Measurements from ENCODE around the gene CDA.
A peak's percentile ranks its signal among the peaks of the same experiment; 100 is the strongest.

CDA gene

GRCh38 chr1:20636785-20637347 is 48.0 kb downstream of the CDA start:
- no peak for DNase-seq (ENCODE audit: low spot score in 2 of 2)
- Mint-ChIP-seq H3K4me1 (peaks cover 7% of the 10 kb centered on the region), H3K27me3 (no peaks in the 10 kb centered on the region), H3K9me3 (no peaks in the 10 kb centered on the region), H3K4me3 (no peak overlapping the region), H3K36me3 (peaks cover 8% of the 10 kb centered on the region), H3K27ac (no peak overlapping the region)
- no peak for ATAC-seq (ENCODE audit: low read depth)

GRCh38 chr1:20640183-20640597 is 51.3 kb downstream of the CDA start:
- H3K27me3 Mint-ChIP-seq = no peaks in the 10 kb centered on the region
- no peak overlapping the region for H3K4me3 Mint-ChIP-seq
- DNase-seq (ENCODE audit: low spot score in 2 of 2) = peak; percentile 56 to 69
- peak; percentile 72 for ATAC-seq (ENCODE audit: low read depth)
- H3K27ac Mint-ChIP-seq = no peak overlapping the region
- H3K36me3 Mint-ChIP-seq = peaks cover 12% of the 10 kb centered on the region
- H3K9me3 Mint-ChIP-seq = no peaks in the 10 kb centered on the region
- H3K4me1 Mint-ChIP-seq = no peaks in the 10 kb centered on the region

DNA sequence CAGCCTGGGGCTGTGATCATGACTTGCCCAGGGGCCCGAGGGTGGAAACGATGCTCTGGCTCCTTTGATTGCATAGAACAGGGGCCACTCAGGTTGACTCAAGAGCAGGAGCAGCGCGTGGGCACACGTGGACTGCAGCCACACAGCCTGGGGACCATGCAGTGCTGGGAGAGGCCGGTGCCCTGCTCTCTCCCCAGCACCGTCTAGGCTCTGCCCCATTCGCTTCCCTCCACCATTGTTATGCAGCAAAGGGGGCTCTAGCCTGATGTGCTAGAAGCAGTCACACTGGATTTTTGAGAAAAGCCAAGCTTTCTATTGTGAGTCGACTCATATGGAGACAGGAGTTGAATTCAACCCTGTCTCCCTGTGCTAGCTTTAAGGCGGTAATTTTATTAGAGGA is 53.1 kb downstream of the CDA start:
- Mint-ChIP-seq H3K4me3 (no peak overlapping the region), H3K36me3 (peaks cover 8% of the 10 kb centered on the region), H3K27me3 (no peaks in the 10 kb centered on the region), H3K4me1 (no peaks in the 10 kb centered on the region), H3K27ac (no peak overlapping the region), H3K9me3 (no peaks in the 10 kb centered on the region)
- DNase-seq (ENCODE audit: low spot score in 2 of 2) (no peak), ATAC-seq (ENCODE audit: low read depth) (no peak)

GRCh38 chr1:20643080-20643479 is 54.2 kb downstream of the CDA start:
- Mint-ChIP-seq H3K36me3 (peaks cover 8% of the 10 kb centered on the region), H3K27ac (no peak overlapping the region), H3K27me3 (no peaks in the 10 kb centered on the region), H3K4me1 (no peaks in the 10 kb centered on the region), H3K9me3 (no peaks in the 10 kb centered on the region), H3K4me3 (no peak overlapping the region)
- DNase-seq (ENCODE audit: low spot score in 2 of 2) (no peak), ATAC-seq (ENCODE audit: low read depth) (no peak)

DNA sequence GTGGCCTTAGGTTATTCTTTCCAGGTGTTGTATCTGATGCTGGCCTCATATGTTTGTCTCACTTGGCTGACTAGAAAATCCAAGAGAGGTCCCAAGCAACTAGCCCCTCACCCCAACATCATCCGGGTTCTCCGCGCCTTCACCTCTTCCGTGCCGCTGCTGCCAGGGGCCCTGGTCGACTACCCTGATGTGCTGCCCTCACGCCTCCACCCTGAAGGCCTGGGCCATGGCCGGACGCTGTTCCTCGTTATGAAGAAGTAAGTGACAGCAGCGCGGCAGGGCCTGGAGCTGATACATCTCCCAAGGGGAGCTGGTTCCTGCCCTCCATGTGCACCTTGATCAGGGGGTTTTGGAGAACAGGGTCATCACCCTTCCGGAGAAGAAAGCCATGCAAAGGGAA is 55.5 kb downstream of the CDA start:
- no peaks in the 10 kb centered on the region for H3K9me3 Mint-ChIP-seq
- ATAC-seq (ENCODE audit: low read depth) = no peak

DNA sequence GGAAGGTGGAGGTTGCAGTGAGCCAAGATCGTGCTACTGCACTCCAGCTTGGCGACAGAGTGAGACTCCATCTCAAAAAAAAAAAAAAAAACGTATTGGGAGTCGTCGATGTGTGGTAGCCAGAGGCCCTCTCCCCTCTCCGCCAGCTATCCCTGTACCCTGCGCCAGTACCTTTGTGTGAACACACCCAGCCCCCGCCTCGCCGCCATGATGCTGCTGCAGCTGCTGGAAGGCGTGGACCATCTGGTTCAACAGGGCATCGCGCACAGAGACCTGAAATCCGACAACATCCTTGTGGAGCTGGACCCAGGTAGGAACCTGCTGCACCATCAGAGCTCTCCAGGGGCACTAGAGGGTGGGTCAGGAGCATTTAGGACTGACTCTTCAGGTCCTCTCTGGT is 56.5 kb downstream of the CDA start:
- Mint-ChIP-seq H3K4me3 (no peak overlapping the region), H3K27ac (no peak overlapping the region), H3K27me3 (no peaks in the 10 kb centered on the region), H3K36me3 (peaks cover 16% of the 10 kb centered on the region), H3K4me1 (no peaks in the 10 kb centered on the region), H3K9me3 (no peaks in the 10 kb centered on the region)
- DNase-seq (ENCODE audit: low spot score in 2 of 2) (no peak), ATAC-seq (ENCODE audit: low read depth) (no peak)

More for the DNA sequence above, 55.5 kb downstream of the CDA start:
- no peak for DNase-seq (ENCODE audit: low spot score in 2 of 2)
- Mint-ChIP-seq H3K4me3 (no peak overlapping the region), H3K27ac (no peak overlapping the region), H3K27me3 (no peaks in the 10 kb centered on the region), H3K4me1 (no peaks in the 10 kb centered on the region), H3K36me3 (peaks cover 11% of the 10 kb centered on the region)

GRCh38 chr1:20648438-20648837 is 59.5 kb downstream of the CDA start:
- DNase-seq (ENCODE audit: low spot score in 2 of 2) (no peak), ATAC-seq (ENCODE audit: low read depth) (no peak)
- Mint-ChIP-seq H3K4me3 (no peak overlapping the region), H3K9me3 (no peaks in the 10 kb centered on the region), H3K4me1 (no peaks in the 10 kb centered on the region), H3K27me3 (no peaks in the 10 kb centered on the region), H3K36me3 (peaks cover 30% of the 10 kb centered on the region), H3K27ac (no peak overlapping the region)

- H3K4me3 Mint-ChIP-seq = no peak overlapping the region
- DNase-seq (ENCODE audit: low spot score in 2 of 2) = no peak
Observed at GRCh38 chr1:20648946-20649345, 60.0 kb downstream of the CDA start.

DNA sequence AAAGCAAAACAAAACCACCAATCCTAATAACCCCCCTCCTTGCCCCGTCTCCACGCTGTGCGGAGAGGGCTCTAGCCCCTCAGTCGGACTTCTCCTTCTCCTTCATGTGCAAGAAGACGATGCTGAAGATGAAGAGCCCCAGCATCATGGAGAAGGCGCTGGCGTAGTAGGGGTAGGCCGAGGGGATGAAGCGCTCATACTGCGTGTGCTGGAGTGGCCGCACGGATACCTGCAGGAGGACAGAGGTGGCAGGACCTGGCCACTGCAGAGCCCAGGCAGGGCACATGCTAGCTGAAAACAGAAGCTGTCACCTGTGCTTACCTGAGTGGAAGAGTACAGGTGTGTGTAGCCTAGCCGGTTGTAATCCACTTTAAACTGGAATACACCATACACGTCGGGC is 63.4 kb downstream of the CDA start:
- H3K27ac Mint-ChIP-seq = no peak overlapping the region
- DNase-seq (ENCODE audit: low spot score in 2 of 2) = no peak

More at GRCh38 chr1:20648946-20649345, 60.0 kb downstream of the CDA start:
- no peaks in the 10 kb centered on the region for H3K9me3 Mint-ChIP-seq
- H3K36me3 Mint-ChIP-seq = peaks cover 30% of the 10 kb centered on the region
- no peaks in the 10 kb centered on the region for H3K4me1 Mint-ChIP-seq
- no peak overlapping the region for H3K27ac Mint-ChIP-seq
- H3K27me3 Mint-ChIP-seq = no peaks in the 10 kb centered on the region
- ATAC-seq (ENCODE audit: low read depth) = no peak

DNA sequence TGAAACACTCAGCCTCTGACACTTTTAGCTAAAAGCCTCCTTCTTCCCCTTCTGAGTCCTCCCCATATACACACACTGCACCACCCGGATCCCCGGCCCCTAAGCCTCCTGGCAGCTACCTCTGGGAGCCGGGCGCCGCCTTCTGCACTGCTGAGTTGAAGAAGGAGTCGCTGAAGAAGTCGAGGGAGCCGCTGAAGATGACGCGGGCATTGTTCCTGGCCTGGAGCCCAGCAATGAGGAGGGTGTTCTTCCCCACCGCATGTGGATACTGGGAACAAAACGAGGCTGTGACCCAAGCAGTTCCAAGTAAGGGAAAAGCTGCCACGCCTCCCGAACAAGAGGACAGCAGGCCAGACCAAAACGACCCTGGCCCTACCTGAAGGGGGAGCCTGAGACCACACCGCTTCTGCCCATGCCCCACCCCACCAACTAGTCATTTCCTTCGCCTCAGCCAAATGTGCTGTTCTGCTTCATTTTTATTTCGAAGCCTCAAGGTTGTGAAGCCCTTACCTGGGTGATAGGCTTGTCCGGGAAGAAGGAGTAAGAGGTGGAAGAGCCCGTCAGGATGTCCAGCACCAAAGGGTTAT is 65.3 kb downstream of the CDA start:
- peaks cover 39% of the 10 kb centered on the region for H3K36me3 Mint-ChIP-seq
- DNase-seq (ENCODE audit: low spot score in 2 of 2) (no peak), ATAC-seq (ENCODE audit: low read depth) (no peak)
- no peak overlapping the region for H3K4me3 Mint-ChIP-seq
- H3K27me3 Mint-ChIP-seq = no peaks in the 10 kb centered on the region
- peaks cover 6% of the 10 kb centered on the region for H3K4me1 Mint-ChIP-seq
- H3K27ac Mint-ChIP-seq = no peak overlapping the region
- H3K9me3 Mint-ChIP-seq = no peaks in the 10 kb centered on the region

More for the DNA sequence above, 63.4 kb downstream of the CDA start:
- Mint-ChIP-seq H3K4me1 (peaks cover 5% of the 10 kb centered on the region), H3K9me3 (no peaks in the 10 kb centered on the region), H3K27me3 (no peaks in the 10 kb centered on the region), H3K36me3 (peaks cover 42% of the 10 kb centered on the region), H3K4me3 (no peak overlapping the region)
- no peak for ATAC-seq (ENCODE audit: low read depth)

GRCh38 chr1:20657024-20657423 is 68.1 kb downstream of the CDA start:
- H3K4me1 Mint-ChIP-seq = peaks cover 22% of the 10 kb centered on the region
- peaks cover 22% of the 10 kb centered on the region for H3K36me3 Mint-ChIP-seq
- H3K9me3 Mint-ChIP-seq = no peaks in the 10 kb centered on the region
- ATAC-seq (ENCODE audit: low read depth) (no peak), DNase-seq (ENCODE audit: low spot score in 2 of 2) (no peak)
- H3K4me3 Mint-ChIP-seq = no peak overlapping the region
- no peaks in the 10 kb centered on the region for H3K27me3 Mint-ChIP-seq
- peak overlapping the region; percentile 47 for H3K27ac Mint-ChIP-seq

DNA sequence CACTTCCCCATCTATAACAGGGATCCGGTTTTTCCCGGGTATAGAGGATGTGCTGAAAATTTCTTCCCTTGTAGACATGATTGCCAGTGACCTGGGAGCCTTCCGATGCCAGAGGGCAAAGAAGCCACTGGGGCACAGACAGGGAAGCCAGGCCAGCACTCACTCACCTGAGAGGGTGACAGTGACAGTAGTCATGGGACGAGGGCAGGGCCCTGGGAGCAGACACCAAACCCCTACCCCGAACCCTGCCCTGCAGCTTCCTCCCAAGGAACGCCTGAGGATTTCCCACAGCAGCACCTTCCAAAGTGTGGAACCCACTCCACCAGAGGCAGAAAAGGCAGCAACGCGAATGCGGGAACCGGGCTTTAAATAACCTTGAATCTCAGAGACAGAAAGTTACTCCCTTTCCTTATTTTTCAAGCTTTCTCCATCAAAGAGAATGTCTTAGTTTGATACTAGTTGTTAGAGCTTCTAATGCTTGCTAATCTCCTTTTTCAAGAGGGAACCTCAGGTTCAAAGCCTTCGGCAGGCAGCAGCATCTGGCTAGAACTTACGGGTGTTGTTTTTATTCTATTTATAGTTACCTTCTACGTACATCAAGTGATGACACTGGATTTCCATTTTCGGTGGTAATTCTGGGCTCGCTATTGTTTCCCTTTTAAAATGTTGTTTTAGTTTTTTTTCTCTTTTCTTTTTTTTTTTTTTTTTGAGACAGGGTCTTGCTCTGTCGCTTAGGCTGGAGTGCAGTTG is 69.4 kb downstream of the CDA start:
- Mint-ChIP-seq H3K9me3 (no peaks in the 10 kb centered on the region), H3K27me3 (no peaks in the 10 kb centered on the region), H3K27ac (peak overlapping the region; percentile 92), H3K4me3 (no peak overlapping the region), H3K36me3 (peaks cover 14% of the 10 kb centered on the region), H3K4me1 (peaks cover 31% of the 10 kb centered on the region)
- ATAC-seq (ENCODE audit: low read depth) (no peak), DNase-seq (ENCODE audit: low spot score in 2 of 2) (no peak)

DNA sequence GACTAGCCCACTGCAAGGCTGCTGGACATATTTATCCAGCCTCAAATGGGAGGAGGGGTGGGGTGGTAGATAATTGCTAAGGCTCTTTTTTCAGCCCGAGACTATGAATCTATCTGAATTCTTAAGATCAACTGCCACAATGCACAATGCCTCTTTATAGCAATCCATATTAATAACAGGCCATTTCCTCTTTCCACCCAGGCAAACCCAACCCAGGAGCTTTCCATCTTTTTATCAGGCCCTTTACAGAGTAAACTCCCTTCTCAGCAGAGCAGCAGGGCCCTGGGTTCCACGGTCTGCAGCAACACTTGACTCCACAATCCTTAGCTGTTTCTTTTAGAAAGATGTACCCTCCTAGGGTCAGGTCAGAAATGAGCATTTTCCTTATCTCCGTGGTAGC is 71.5 kb downstream of the CDA start:
- H3K27ac Mint-ChIP-seq = peak overlapping the region; percentile 92
- H3K4me1 Mint-ChIP-seq = peaks cover 31% of the 10 kb centered on the region
- H3K36me3 Mint-ChIP-seq = peaks cover 7% of the 10 kb centered on the region
- no peaks in the 10 kb centered on the region for H3K27me3 Mint-ChIP-seq
- H3K4me3 Mint-ChIP-seq = peak overlapping the region; percentile 94
- DNase-seq (ENCODE audit: low spot score in 2 of 2) (no peak), ATAC-seq (ENCODE audit: low read depth) (no peak)
- H3K9me3 Mint-ChIP-seq = no peaks in the 10 kb centered on the region

GRCh38 chr1:20660847-20661206 is 71.9 kb downstream of the CDA start:
- H3K27me3 Mint-ChIP-seq = no peaks in the 10 kb centered on the region
- H3K9me3 Mint-ChIP-seq = no peaks in the 10 kb centered on the region
- DNase-seq (ENCODE audit: low spot score in 2 of 2) = peak in 1 of 2 donors; percentile 18
- H3K36me3 Mint-ChIP-seq = peaks cover 7% of the 10 kb centered on the region
- H3K4me3 Mint-ChIP-seq = peak overlapping the region; percentile 94
- H3K27ac Mint-ChIP-seq = peak overlapping the region; percentile 92
- peaks cover 31% of the 10 kb centered on the region for H3K4me1 Mint-ChIP-seq
- ATAC-seq (ENCODE audit: low read depth) = peak; percentile 30
